Activated naive CD4-positive, alpha-beta T cell treated with anti-CD3 and anti-CD28 coated beads for 36 hours (primary cell): ENCODE measurements around the gene CAMTA1. TPM values are rescaled to one million over a fixed set of nuclear protein-coding genes. Genes with fewer than 3 reads are reported as not detected.

Source experiments
- CTCF ChIA-PET: fragments of 350-600 bp; sonication (Branson Sonifier 250); formaldehyde crosslinking; loops from one replicate; lab custom pipeline; 2021; ENCODE audit warnings: antibody characterized with exemption; lab: Charles Lee
- DNase-seq: peaks from one replicate; pipeline ENCODE4 v3.0.0-alpha.2; 2020
- H3K27ac Mint-ChIP-seq: one replicate; pipeline ENCODE4 v1.8.0; 2021; ENCODE audit warnings: mild to moderate bottlenecking, mixed read lengths
- H3K27me3 Mint-ChIP-seq: one replicate; pipeline ENCODE4 v1.8.0; 2021; ENCODE audit warnings: low read depth, mixed read lengths
- H3K36me3 Mint-ChIP-seq: one replicate; pipeline ENCODE4 v1.8.0; 2021; ENCODE audit warnings: low read depth, mixed read lengths
- H3K4me1 Mint-ChIP-seq: one replicate; pipeline ENCODE4 v1.8.0; 2021; ENCODE audit warnings: low read depth, mixed read lengths
- H3K4me3 Mint-ChIP-seq: one replicate; pipeline ENCODE4 v1.8.0; 2021; ENCODE audit warnings: mild to moderate bottlenecking, moderate library complexity, mixed read lengths
- H3K9me3 Mint-ChIP-seq: one replicate; pipeline ENCODE4 v1.8.0; 2021; ENCODE audit warnings: mixed read lengths
- intact Hi-C: fragments of 100-400 bp; cut with micrococcal nuclease; formaldehyde crosslinking; loops from one replicate; pipeline ENCODE4 v1.15.1; 2023
- total RNA-seq, 2 experiments: library from RNA; stranded (reverse); gene quantifications; one replicate each; pipeline ENCODE4 v1.2.3, GENCODE V29; 2021

Gene CAMTA1
- total RNA-seq, 2 experiments from 2014 or later = 61.5 to 70.9 TPM

- no peak overlapping the region for H3K27ac Mint-ChIP-seq
- intact Hi-C loops = no loop called here
- H3K27me3 Mint-ChIP-seq = peaks cover 24% of the 10 kb centered on the region
- no peak overlapping the region for H3K4me3 Mint-ChIP-seq
- no peaks in the 10 kb centered on the region for H3K4me1 Mint-ChIP-seq
- H3K36me3 Mint-ChIP-seq = no peaks in the 10 kb centered on the region
- H3K9me3 Mint-ChIP-seq = peaks cover 14% of the 10 kb centered on the region
- DNase-seq = no peak
- CTCF ChIA-PET = interaction anchor here (0.6 kb wide), 1 partner anchor 137 kb away, joined by 3 read pairs; no protein-coding TSS in a partner anchor
Measured at GRCh38 chr1:7178741-7179140, 393.5 kb downstream of the CAMTA1 start.

- Mint-ChIP-seq H3K9me3 (no peaks in the 10 kb centered on the region), H3K4me1 (no peaks in the 10 kb centered on the region), H3K4me3 (no peak overlapping the region), H3K36me3 (no peaks in the 10 kb centered on the region), H3K27me3 (peaks cover 5% of the 10 kb centered on the region), H3K27ac (no peak overlapping the region)
- CTCF ChIA-PET = no interaction called here
- no peak for DNase-seq
- intact Hi-C loops = no loop called here
Measured at GRCh38 chr1:7185721-7186120, 400.5 kb downstream of the CAMTA1 start.

- Mint-ChIP-seq H3K27me3 (peaks cover 5% of the 10 kb centered on the region), H3K9me3 (no peaks in the 10 kb centered on the region), H3K27ac (no peak overlapping the region), H3K36me3 (no peaks in the 10 kb centered on the region), H3K4me3 (no peak overlapping the region), H3K4me1 (no peaks in the 10 kb centered on the region)
- intact Hi-C loops = no loop called here
- no peak for DNase-seq
- CTCF ChIA-PET = no interaction called here
Measured at GRCh38 chr1:7186382-7187111, 401.3 kb downstream of the CAMTA1 start.

GRCh38 chr1:7187112-7187493 lies 401.8 kb downstream of the CAMTA1 start:
- Mint-ChIP-seq H3K36me3 (no peaks in the 10 kb centered on the region), H3K4me1 (no peaks in the 10 kb centered on the region), H3K9me3 (no peaks in the 10 kb centered on the region), H3K27ac (no peak overlapping the region), H3K27me3 (peaks cover 5% of the 10 kb centered on the region), H3K4me3 (no peak overlapping the region)
- CTCF ChIA-PET = no interaction called here
- DNase-seq = no peak
- intact Hi-C loops = no loop called here

- Mint-ChIP-seq H3K27me3 (peaks cover 2% of the 10 kb centered on the region), H3K9me3 (no peaks in the 10 kb centered on the region), H3K36me3 (no peaks in the 10 kb centered on the region), H3K4me1 (no peaks in the 10 kb centered on the region), H3K27ac (no peak overlapping the region), H3K4me3 (no peak overlapping the region)
- intact Hi-C loops = no loop called here
- no peak for DNase-seq
- CTCF ChIA-PET = no interaction called here
Measured at GRCh38 chr1:7190261-7190660, 405.0 kb downstream of the CAMTA1 start.

GRCh38 chr1:7192453-7192852 lies 407.2 kb downstream of the CAMTA1 start:
- Mint-ChIP-seq H3K27me3 (no peaks in the 10 kb centered on the region), H3K36me3 (no peaks in the 10 kb centered on the region), H3K4me3 (no peak overlapping the region), H3K4me1 (no peaks in the 10 kb centered on the region), H3K9me3 (no peaks in the 10 kb centered on the region), H3K27ac (no peak overlapping the region)
- DNase-seq = no peak
- CTCF ChIA-PET = no interaction called here
- intact Hi-C loops = no loop called here

GRCh38 chr1:7196036-7196911 lies 411.0 kb downstream of the CAMTA1 start:
- no peak overlapping the region for H3K27ac Mint-ChIP-seq
- DNase-seq = no peak
- H3K4me1 Mint-ChIP-seq = no peaks in the 10 kb centered on the region
- H3K36me3 Mint-ChIP-seq = no peaks in the 10 kb centered on the region
- no peaks in the 10 kb centered on the region for H3K27me3 Mint-ChIP-seq
- CTCF ChIA-PET = no interaction called here
- intact Hi-C loops = no loop called here
- no peak overlapping the region for H3K4me3 Mint-ChIP-seq
- no peaks in the 10 kb centered on the region for H3K9me3 Mint-ChIP-seq

- Mint-ChIP-seq H3K4me1 (no peaks in the 10 kb centered on the region), H3K4me3 (no peak overlapping the region), H3K36me3 (no peaks in the 10 kb centered on the region), H3K27me3 (no peaks in the 10 kb centered on the region), H3K27ac (no peak overlapping the region), H3K9me3 (no peaks in the 10 kb centered on the region)
- DNase-seq = no peak
- CTCF ChIA-PET = no interaction called here
- intact Hi-C loops = no loop called here
Measured at GRCh38 chr1:7198664-7199063, 413.4 kb downstream of the CAMTA1 start.

GRCh38 chr1:7199077-7199779 lies 414.0 kb downstream of the CAMTA1 start:
- H3K27me3 Mint-ChIP-seq = peaks cover 3% of the 10 kb centered on the region
- CTCF ChIA-PET = interaction anchor here (0.6 kb wide), 1 partner anchor 87 kb away, joined by 3 read pairs; no protein-coding TSS in a partner anchor
- no peak overlapping the region for H3K27ac Mint-ChIP-seq
- H3K9me3 Mint-ChIP-seq = no peaks in the 10 kb centered on the region
- no peaks in the 10 kb centered on the region for H3K36me3 Mint-ChIP-seq
- intact Hi-C loops = no loop called here
- no peak overlapping the region for H3K4me3 Mint-ChIP-seq
- no peaks in the 10 kb centered on the region for H3K4me1 Mint-ChIP-seq
- DNase-seq = no peak

- CTCF ChIA-PET = interaction anchor here (2.1 kb wide), 1 partner anchor 165 kb away, joined by 5 read pairs; no protein-coding TSS in a partner anchor
- no peak overlapping the region for H3K4me3 Mint-ChIP-seq
- peak; percentile 55 for DNase-seq
- intact Hi-C loops = loop anchor here (2.0 to 10.0 kb wide), 2 partner anchors 165 to 413 kb away; no protein-coding TSS in a partner anchor
- H3K36me3 Mint-ChIP-seq = no peaks in the 10 kb centered on the region
- no peak overlapping the region for H3K27ac Mint-ChIP-seq
- H3K4me1 Mint-ChIP-seq = no peaks in the 10 kb centered on the region
- peaks cover 51% of the 10 kb centered on the region for H3K27me3 Mint-ChIP-seq
- no peaks in the 10 kb centered on the region for H3K9me3 Mint-ChIP-seq
Measured at GRCh38 chr1:7207875-7208646, 422.8 kb downstream of the CAMTA1 start.

- peaks cover 51% of the 10 kb centered on the region for H3K27me3 Mint-ChIP-seq
- no peak overlapping the region for H3K27ac Mint-ChIP-seq
- no peak overlapping the region for H3K4me3 Mint-ChIP-seq
- intact Hi-C loops = loop anchor here (2.0 to 10.0 kb wide), 2 partner anchors 166 to 414 kb away; no protein-coding TSS in a partner anchor
- no peaks in the 10 kb centered on the region for H3K9me3 Mint-ChIP-seq
- DNase-seq = no peak
- no peaks in the 10 kb centered on the region for H3K36me3 Mint-ChIP-seq
- CTCF ChIA-PET = interaction anchor here (2.1 kb wide), 1 partner anchor 166 kb away, joined by 5 read pairs; no protein-coding TSS in a partner anchor
- no peaks in the 10 kb centered on the region for H3K4me1 Mint-ChIP-seq
Measured at GRCh38 chr1:7208647-7209180, 423.5 kb downstream of the CAMTA1 start.
